HG03280 (cell line): ENCODE data around the gene PLK3.
"Not testable (repeated sequence)": the region's sequence is repeated elsewhere in the genome, so short reads cannot be mapped to it uniquely, and the experiment has no call there.

Experiments
- ATAC-seq: cut with Tn5 transposase; IDR thresholded peaks from one replicate; pipeline ENCODE4 v1.9.1; 2021; ENCODE audit warnings: mild to moderate bottlenecking, moderate library complexity; ENCODE audit not compliant: unreplicated experiment

The PLK3 gene

DNA sequence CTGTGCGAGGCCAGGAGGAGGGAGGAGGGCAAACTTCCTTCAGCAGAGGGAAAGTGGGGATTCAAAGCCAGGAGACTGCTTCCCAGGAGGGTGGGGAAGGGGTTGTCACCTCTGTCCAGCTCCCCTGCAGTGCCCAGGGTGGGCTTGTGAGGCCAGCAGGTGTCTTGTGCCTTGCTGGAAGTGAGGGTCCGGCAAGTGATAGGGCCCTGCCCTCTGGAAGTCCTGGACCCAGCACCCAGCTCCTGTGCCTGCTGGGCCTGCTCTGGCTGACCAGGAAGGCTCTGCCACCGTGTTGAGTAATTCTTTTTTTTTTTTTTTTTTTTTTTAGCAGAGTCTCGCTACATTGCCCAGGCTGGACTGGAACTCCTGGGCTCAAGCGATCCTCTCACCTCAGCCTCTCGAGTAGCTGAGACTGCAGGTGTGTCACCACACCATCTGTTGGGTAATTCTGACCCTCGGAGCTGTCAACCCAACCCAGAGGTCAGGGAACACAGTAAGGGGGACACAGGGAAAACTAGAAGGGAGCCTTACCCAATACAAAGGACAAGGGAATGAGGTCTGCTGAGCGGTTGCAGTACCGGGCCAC is 13.2 kb upstream of the PLK3 start:
- no peak for ATAC-seq

DNA sequence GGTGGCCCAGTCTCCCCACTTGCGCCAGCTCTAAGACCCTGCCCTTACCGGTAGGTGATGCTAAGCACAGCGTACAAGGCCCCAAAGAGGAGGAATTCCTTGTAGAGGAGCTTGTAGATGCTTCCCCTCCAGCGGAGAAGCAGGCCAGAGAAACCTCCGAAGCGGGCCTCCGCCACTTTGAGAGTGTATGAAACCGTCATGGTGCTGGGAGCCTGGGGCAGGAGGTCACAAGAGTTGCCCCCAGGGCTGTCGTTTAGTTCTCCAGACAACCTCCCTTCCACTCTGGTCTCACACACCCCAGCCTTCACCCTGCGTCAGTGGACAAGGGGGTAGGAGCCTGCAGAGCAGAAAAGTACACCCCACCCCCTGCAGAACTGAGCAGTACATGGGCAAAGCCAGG is 12.7 kb upstream of the PLK3 start:
- ATAC-seq: no peak

- no peak for ATAC-seq
These were observed 11.9 kb upstream of the PLK3 start, which contains the start of gene BEST4 for GRCh38 chr1:44788120-44788860. TSS of gene BEST4 (minus strand) at chr1:44788170. CDS start at chr1:44787705, 465 bp downstream.

DNA sequence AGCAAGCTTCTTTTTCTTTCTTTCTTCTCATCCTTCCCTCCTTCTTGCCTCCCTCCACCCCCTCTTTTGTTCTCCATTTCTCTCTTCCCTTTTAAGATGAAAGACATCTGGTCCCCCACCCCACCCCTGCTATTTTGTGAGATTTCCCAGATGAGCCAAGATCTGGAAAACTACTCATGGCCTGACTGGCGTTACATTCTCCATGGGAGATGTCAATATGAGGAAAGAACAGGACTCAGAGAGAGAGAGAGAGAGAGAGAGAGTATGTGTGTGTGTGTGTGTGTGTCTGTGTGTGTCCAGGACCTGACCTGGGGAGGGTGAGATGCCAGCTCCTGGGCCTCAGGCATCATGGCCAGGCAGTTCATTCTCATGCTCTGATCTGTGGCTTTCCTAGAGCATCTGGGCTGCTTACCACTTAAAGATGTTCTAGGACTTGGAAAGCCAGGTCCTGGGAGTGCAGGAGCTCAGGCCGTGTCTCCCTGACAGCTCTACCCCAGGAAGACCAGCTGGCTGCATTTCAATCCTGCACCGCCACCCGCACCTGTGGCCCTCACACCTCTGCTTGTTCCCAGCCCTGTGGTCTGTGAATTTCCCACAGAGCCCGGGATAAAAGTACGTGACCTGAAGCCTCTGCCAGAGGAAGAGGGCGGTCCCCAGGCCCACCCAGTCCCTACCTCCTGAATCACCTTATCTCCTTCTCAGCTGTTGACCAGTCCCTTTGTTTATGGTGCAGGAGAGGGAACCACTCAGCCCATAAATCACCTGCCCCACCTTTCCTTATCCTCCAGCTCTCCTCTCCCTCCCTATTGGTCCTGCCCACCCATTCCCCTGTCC is 9.0 kb upstream of the PLK3 start:
- ATAC-seq: no peak

- ATAC-seq: no peak
These were observed 7.3 kb upstream of the PLK3 start for GRCh38 chr1:44792736-44793502.

DNA sequence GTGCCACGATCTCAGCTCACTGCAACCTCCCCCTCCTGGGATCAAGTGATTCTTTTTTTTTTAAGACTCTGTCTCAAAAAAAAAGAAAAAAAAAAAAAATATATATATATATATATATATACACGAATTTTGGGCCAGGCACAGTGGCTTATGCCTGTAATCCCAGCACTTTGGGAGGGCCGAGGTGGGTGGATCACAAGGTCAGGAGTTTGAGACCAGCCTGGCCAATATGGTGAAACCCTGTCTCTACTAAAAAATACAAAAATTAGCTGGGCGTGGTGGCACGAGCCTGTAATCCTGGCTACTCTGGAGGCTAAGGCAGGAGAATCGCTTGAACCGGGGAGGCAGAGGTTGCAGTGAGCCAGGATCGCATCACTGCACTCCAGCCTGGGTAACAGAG is 2.3 kb upstream of the PLK3 start:
- ATAC-seq: not testable (repeated sequence)

DNA sequence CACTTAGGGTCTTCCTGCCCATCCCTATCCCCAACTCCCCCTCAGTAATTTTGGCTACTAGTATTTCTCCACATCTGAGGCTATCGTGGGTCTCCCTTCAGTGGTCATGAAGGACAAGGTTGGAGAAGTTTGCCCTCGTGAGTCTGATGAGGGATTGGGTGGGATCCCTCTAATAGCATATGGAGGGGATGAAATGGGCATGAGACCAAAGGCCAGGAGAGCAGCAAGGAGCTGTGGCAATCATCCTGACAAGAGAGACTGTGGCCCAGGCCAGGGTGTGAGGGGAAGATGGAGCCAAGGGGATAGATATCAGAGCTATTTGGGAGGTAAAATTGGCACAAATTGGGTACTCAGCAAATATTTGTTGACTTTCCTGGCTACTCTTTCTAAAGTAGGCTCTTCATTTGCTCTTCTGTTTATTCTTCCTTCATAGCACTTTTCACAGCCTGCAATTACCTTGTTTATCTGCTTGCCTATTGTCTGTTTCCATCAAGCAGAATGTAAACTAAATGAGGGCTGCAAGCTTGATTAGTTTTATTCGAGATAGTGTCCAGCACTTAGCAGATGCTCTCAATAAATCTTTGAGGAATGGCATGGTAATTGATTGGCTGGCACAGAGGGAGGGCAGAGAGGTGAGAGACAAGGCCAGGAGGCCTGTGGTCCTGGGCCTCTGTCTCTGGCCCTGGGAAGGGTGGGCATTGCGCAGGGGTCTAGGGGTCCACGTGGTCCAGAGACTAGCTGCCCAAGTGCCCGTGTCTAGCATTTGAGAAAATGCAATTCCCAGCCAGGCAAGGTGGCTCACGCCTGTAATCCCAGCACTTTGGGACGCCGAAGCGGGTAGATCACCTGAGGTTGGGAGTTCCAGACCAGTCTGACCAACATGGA is 1.5 kb upstream of the PLK3 start:
- ATAC-seq: no peak

DNA sequence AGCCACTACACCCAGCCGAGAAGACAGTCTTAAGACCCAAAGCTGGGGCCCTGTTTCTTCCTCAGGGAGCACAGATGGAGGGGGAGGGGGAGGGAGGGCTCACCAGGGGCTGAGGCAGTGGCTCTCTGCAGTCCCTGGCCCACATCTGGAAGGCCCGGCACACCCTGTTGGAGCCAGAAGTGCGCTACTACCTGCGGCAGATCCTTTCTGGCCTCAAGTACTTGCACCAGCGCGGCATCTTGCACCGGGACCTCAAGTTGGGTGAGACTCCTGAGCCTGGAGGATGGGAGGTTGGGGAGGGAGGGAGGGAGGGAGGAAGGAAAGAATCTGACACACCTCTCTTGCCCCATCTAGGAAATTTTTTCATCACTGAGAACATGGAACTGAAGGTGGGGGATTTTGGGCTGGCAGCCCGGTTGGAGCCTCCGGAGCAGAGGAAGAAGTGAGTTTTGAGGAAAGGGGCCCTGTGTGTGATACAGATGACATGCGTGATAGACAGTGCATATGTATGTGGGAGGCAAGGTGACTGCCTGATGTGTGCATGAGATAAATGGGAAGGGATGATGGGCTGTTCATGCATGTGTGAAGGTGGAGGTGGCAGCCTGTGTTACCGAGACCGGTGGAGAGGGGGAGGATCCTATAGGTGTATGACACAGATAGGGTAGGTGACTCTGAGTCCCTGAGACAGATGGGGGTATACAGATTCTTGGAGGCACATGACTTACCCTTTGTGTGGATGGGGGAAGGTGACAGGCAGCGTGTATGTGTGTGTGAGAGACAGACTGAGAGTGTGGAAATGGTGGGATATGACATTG is 1.5 kb downstream of the PLK3 start:
- no peak for ATAC-seq

GRCh38 chr1:44802306-44803061 is 2.3 kb downstream of the PLK3 start:
- ATAC-seq: no peak

GRCh38 chr1:44803062-44803311 is 2.8 kb downstream of the PLK3 start:
- no peak for ATAC-seq

- ATAC-seq: no peak
These were observed 3.3 kb downstream of the PLK3 start for GRCh38 chr1:44803312-44804095.

DNA sequence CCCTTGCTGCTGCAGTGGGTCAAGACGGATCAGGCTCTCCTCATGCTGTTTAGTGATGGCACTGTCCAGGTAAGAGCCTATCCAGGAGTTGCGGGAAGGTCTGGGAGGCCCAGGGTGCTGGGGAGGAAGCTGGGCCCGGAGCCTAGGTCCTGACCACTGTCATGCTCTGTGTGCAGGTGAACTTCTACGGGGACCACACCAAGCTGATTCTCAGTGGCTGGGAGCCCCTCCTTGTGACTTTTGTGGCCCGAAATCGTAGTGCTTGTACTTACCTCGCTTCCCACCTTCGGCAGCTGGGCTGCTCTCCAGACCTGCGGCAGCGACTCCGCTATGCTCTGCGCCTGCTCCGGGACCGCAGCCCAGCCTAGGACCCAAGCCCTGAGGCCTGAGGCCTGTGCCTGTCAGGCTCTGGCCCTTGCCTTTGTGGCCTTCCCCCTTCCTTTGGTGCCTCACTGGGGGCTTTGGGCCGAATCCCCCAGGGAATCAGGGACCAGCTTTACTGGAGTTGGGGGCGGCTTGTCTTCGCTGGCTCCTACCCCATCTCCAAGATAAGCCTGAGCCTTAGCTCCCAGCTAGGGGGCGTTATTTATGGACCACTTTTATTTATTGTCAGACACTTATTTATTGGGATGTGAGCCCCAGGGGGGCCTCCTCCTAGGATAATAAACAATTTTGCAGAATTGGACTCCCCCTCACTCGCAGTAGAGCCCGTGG is 5.3 kb downstream of the PLK3 start:
- no peak for ATAC-seq

GRCh38 chr1:44806025-44806703 is 6.0 kb downstream of the PLK3 start:
- ATAC-seq: no peak

GRCh38 chr1:44806704-44807363 is 6.7 kb downstream of the PLK3 start, which contains the start of gene DYNLT4:
TSS of gene DYNLT4 (minus strand) at chr1:44807351. CDS start at chr1:44806668, 683 bp downstream.
- no peak for ATAC-seq

DNA sequence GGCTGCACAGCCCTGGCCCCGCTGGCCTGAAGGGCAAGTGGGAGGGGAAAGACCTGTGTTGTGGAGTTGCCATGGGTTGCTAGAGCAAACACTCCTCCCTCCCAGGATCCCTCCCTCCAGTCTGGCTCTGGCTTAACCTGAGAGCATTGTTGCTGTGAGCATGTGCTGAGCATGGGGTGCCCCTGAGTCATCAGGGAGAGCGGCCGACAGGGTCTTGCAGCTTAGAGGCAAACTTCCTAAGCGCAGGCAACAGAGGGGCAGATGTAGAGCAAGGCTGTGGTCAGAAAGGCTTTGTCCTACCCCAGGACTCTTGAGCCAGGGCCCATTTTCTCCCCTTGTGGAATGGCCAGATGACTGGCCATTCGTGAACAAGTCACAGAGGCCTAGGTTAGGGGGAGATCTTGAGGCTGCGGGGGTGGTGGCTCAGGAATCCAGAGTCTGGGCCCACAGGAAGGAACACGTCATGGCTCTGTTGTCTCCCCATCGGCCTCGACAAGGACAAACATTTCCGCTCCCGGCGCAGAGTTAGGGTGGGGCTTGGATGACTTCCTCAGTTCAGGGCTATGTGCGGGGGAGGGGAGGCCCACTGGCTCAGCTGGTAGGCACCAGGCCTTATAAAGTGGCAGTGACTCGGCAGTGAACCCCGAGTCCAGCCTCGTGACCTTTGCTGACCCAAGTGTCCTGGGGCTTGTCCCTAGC is 7.3 kb downstream of the PLK3 start:
- ATAC-seq: peak; percentile 42
